HG02571 (cell line): Measurements from ENCODE around the gene PCNX2.
"Not testable (repeated sequence)": the region's sequence is repeated elsewhere in the genome, so short reads cannot be mapped to it uniquely, and the experiment has no call there.

Source experiments
- ATAC-seq: cut with Tn5 transposase; IDR thresholded peaks from one replicate; pipeline ENCODE4 v1.9.1; 2021; ENCODE audit warnings: mild to moderate bottlenecking, moderate library complexity; ENCODE audit not compliant: unreplicated experiment

PCNX2 gene

GRCh38 chr1:233233508-233234040, 62.0 kb downstream of the PCNX2 start:
- no peak for ATAC-seq

DNA sequence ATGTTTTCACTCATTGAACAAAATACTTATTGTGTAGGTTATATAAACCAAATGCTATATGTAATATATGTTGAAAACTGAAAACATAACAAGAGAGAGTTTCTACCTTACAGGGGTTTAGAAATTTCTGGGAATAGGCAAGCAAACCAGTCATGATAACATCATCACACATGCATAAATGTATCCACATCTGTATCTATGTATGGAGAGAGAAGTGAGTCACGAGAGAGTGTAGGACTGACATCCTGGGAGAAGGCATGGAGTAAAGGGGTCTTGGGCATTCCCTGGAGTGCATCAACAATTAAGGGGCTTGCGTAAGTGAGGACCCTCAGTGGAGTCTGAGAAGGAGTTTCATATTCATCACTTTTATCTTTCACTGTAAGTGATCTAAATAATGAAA, 65.5 kb downstream of the PCNX2 start:
- ATAC-seq: no peak

GRCh38 chr1:233229288-233229687, 66.2 kb downstream of the PCNX2 start:
- ATAC-seq: no peak

DNA sequence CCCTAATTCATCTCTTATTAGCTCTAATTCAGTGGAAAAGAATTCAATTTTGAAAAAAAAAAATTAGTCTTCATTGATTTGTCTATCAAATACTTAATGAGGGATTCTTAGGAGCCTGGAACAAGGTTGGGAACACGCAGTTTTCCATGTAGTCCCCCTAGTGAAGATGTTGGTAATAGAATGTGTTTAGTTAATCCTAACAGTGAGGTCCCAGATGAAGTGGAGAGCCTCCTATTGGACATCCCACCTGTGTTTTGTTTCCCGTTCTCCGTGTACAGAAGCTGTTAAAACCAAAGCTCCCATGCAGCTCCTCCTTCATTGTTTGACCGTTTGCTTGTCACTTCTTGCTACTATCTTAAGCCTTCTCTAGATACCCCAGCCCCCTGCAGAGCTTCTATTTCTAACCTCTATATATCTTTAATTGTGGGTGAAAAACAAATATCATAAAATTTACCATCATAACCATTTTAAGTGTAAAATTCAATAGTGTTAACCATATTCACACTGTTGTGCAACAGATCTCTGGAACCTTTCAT, 67.5 kb downstream of the PCNX2 start:
- no peak for ATAC-seq

GRCh38 chr1:233224311-233224710, 71.2 kb downstream of the PCNX2 start:
- no peak for ATAC-seq

DNA sequence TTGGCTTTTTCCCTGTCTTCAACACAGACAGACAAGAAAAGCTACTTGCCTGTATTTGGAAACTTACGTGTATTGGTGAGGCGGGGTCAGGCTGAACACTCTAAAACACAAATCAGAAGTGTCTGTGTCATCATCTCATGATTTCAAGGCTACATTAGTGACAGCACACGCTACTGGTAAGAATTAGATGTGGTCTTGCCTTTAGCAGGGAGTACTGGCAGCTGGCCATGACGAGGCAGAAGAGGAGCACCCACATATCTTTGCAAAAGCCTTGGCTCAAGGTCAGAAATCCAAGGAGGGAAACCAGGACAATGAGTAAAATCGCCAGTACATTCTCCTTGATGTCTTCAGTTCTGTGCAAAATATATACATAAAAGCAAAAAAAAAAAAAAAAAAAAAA, 77.7 kb downstream of the PCNX2 start:
- ATAC-seq: no peak

- no peak for ATAC-seq
These were observed 79.5 kb downstream of the PCNX2 start for GRCh38 chr1:233216009-233216408.

GRCh38 chr1:233215135-233215760, 80.3 kb downstream of the PCNX2 start:
- ATAC-seq: no peak

DNA sequence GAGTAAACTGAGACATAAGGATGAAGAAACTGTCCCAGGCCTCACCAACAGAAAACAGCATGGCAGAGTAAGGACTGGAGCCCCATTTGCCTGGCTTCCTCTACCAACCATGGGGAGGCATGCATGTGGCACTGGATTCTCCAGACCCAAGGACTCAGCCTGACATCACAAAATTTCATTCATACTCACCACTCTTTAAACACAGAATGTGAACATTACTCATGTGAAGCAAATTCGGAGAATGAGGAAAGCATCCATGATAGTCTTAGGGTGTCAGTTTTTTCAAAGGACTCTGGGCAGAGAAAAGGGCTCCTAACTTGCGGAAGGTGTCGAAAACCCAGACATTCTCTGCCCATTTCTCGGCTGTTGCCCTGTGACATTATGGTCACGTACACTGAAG, 83.9 kb downstream of the PCNX2 start:
- no peak for ATAC-seq

DNA sequence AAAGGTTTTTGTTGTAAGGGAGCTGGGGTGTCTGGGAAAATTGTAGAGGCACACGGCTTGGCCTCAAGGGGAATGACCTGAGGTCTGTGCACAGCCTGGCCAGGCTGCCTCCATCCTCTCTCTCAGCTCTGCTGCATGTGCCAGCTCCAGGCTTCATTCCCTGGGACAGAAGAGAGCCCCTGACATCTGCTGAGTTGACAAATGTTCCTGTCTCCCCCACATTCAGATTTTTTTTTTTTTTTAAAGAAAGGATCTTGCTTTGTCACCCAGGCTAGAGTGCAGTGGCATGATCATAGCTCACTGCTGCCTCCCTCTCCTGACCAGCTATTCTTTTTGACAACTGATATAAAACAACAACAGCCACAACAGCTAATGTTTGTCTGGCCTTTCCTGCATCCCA, 84.4 kb downstream of the PCNX2 start:
- no peak for ATAC-seq

DNA sequence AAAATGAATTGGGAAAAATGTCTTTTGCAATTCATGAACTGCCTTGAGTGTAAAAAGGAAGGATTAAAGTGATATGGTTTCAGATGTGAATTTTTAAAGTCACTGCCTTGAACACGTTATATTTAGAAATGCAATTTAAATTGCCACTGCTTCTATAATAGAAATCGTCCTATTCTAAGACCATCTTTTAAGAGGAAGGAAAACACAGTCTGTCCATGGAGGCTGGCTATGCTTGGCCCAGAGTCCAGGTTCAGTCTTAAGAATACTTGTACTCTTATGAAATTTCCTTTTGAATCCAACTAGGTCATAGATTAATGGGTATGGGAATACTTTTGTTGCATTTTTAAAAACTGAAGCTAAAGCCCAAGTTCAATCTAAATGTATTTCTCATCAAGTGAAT, 86.0 kb downstream of the PCNX2 start:
- no peak for ATAC-seq

DNA sequence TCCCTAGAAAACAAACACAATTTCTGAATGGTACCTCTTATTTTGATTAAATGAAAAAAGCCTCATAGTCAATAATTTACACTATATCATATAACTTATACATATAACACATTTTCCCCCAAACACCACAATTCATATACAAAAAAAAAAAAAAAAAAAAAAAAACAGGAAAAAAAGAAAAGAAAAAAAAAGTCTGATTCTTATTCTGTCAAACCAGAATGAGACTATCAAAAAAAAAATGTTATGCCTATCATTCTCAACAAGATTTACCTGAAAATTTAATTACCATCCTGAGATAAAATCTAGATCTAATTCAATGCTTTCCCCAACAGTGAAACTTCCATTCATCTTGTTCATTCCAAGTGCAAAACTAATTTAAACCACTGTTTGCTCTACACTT, 86.8 kb downstream of the PCNX2 start:
- no peak for ATAC-seq

DNA sequence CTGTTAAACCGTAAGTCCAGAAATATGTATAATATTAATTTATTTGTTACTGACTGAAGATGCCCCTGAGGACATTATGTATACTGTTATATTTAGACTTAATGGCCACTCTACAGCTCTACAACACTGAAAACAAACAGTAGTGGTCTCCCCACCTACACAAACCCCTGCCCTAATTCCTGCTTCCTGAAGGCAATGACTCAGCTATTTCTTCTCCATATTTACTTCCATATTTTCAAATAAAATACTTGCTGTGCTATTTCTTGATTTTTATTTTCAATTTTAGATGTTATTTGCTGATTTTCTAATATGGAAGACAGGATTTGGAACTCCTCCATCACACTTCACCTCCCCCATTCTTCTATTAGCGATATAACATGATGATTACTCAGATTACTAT, 97.6 kb downstream of the PCNX2 start:
- ATAC-seq: no peak

- no peak for ATAC-seq
These were observed 101.8 kb downstream of the PCNX2 start for GRCh38 chr1:233193741-233194140.

DNA sequence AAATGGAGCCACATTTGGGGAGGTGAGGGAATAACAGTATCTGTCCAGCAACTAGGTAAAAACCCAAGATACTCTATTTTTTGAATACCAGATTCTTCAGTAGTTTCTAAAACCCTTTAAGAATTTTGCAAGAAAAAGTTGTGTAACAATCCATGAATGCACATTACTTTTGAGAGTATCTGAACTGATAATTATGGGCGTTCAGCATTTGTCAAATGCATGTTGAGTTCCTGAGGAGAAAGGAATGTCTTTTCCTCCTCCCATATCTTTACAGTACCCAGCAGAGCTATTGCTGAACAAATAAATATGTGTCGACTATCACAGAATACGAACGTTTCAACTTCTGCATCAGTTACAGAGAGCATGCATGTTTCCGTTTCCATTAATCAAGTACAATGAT, 104.5 kb downstream of the PCNX2 start:
- ATAC-seq: no peak

GRCh38 chr1:233189526-233189925, 106.0 kb downstream of the PCNX2 start:
- ATAC-seq: no peak

GRCh38 chr1:233188061-233188460, 107.5 kb downstream of the PCNX2 start:
- ATAC-seq: no peak

GRCh38 chr1:233183226-233184020, 112.1 kb downstream of the PCNX2 start:
- no peak for ATAC-seq

DNA sequence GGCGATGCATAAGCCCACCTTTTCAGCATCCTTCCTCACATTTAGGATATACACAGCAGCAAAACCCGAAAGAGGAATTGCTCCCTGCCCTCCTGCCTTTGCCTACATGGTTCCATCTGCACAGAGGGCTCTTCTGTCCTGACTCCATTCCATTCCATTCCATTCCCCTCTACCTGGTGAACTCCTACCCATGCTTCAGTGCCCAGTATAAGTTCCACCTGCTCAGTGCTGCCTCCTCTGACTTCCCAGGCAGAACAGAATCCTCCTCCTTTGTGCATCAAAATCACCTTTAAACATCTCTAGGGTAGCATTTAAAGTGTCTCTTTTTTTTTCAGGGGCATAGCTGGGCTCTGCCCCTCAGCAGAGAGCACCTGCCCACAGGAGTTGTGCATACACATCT, 112.9 kb downstream of the PCNX2 start:
- no peak for ATAC-seq

- ATAC-seq: no peak
These were observed 114.7 kb downstream of the PCNX2 start for GRCh38 chr1:233180641-233181364.

DNA sequence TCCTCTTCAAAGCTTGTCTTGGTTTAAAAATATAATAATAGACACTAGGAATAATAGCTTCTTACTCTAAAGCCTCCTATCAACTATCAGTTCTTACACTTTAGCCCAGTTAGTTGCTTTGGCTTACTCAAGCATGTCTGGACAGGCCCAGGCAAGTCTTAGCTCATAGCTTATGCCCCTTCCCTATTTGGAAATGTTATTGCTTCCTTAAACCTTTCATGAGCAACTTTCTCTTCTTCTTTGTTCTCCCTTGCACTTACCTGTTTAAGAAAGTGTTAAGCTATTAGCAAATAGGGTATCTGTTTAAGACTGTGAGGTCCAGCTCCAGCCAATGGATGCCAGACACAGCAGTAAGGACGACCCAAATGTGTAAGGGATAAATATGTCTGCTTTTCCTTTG, 115.9 kb downstream of the PCNX2 start:
- ATAC-seq: not testable (repeated sequence)
